Choroid plexus epithelial cell (primary cell): ENCODE data around the gene HS6ST3.
A peak's percentile ranks its signal among the peaks of the same experiment; 100 is the strongest.

Experiments used
- DNase-seq: peaks from one replicate; pipeline ENCODE4 v3.0.0-alpha.2; 2010; ENCODE audit warnings: low read depth
- H3K4me3 ChIP-seq: 2 replicates; pipeline ENCODE4 v1.5.1; 2011; ENCODE audit warnings: low read depth, mild to moderate bottlenecking, control low read depth, low read length, moderate library complexity
- CTCF ChIP-seq: conservative IDR thresholded peaks from 2 replicates; pipeline ENCODE4 v1.5.1; 2011; ENCODE audit warnings: low read depth, mild to moderate bottlenecking, control low read depth, inconsistent platforms, low read length, moderate library complexity

HS6ST3 gene

DNA sequence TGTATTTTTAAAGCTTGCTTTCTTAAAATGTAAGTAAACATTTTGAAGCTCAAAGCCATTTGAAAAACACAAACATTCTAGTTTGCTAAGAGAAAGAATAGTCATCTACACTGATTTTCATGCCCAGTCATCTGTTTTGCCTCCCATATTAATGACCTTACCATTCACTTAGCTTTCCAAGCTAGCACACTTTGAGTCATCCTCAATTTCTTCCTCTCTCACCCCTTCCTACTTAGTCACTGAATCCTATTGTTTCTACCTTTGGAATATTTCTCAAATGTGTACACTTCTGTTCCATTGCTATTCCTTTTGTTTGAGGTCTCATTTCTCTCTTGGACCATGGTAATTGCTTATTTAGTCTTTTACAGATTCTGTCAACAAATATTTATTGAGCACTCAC lies 7.3 kb upstream of the HS6ST3 start:
- no peak for DNase-seq
- H3K4me3 ChIP-seq, result no peak overlapping the region
- no peak for TF ChIP-seq CTCF

GRCh38 chr13:96086736-96087135 lies 3.2 kb upstream of the HS6ST3 start:
- no peak for TF ChIP-seq CTCF
- no peak for DNase-seq
- H3K4me3 ChIP-seq, result no peak overlapping the region

DNA sequence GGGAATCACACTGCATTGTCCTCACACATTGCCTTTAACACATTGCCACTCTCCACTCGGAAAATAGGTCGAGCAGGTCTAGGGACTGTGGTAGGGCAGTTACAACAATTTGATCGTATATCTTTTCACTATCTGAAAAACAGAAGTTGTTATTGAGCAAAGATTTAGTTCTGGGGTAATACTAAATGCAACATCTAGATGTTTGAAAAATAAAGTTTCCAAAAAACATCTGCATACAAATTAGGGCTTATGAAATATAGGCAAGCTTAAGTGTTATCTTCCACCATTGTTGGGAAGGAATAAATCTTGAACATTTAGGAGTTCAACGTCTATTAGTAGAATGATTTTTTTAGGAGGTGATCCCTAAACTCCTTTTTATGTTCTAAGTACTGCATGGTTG lies 768 bp upstream of the HS6ST3 start:
- no peak for DNase-seq
- no peak overlapping the region for H3K4me3 ChIP-seq
- no peak for TF ChIP-seq CTCF

GRCh38 chr13:96090240-96091101 lies 564 bp downstream of the HS6ST3 start:
- DNase-seq, result peak; percentile 13
- H3K4me3 ChIP-seq, result peak overlapping the region; percentile 56
- no peak for TF ChIP-seq CTCF

GRCh38 chr13:96091164-96092117 lies 1.5 kb downstream of the HS6ST3 start:
- H3K4me3 ChIP-seq, result peak overlapping the region; percentile 14
- DNase-seq, result peak; percentile 6
- TF ChIP-seq CTCF, result no peak

DNA sequence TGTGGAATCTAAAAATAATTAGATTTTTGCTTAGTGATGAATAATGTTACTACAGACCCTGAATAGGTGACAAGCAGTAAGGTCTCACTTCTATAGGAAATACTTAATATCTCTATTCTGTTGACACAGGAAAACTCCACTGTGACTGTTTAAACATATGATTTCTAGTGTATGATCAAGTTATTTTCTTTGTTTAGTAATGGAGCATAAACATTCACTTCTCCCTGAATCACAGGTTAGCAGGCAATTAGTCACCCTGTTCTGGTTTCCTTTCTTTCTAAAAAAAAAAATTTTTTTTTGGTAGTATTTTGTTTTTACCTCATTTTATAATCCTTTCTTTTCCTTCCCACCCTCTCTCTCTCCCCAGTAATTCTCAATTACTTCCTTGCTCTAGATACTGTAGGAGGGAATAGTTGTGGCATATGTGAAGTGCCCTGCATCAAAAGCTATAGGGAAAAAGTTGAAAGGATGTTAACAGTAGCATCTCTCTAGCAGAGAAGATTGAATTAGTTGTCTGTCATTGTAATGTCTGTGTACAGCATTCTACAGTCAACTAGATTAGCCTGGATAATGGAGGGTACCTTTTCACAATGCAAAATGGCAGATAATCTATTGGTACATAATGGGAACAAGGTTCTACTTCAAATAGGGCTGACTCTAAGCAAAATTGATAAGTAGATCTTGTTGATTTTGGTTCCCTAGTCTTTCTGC lies 3.5 kb downstream of the HS6ST3 start:
- DNase-seq, result no peak
- no peak overlapping the region for H3K4me3 ChIP-seq
- TF ChIP-seq CTCF, result no peak
